Adrenal gland (tissue), 12 donors: Measurements from ENCODE around the gene HAPSTR1. TPM values are rescaled to one million over a fixed set of nuclear protein-coding genes. Genes with fewer than 3 reads are reported as not detected.
"Not testable (repeated sequence)": the region's sequence is repeated elsewhere in the genome, so short reads cannot be mapped to it uniquely, and the experiment has no call there.

Experiments
- DNase-seq, 7 donors: peaks; one replicate each; pipeline ENCODE4 v3.0.0-alpha.2; 2019 to 2020
- H3K27ac ChIP-seq, 5 donors: fragments of 200-600 bp; sonication (generic) in 4 of 5; 1 replicate in 3 of 5; 2 replicates in 2 of 5; pipeline versions ENCODE4 v1.5.1 to v1.8.0; 2016 to 2020; ENCODE audit warnings: mild to moderate bottlenecking in 1 of 5
- H3K27me3 ChIP-seq: fragments of 200-600 bp; 2 replicates; pipeline ENCODE4 v1.8.0; 2021
- H3K36me3 ChIP-seq, 2 donors: fragments of 200-600 bp; replicated peaks in 1 of 2; 1 replicate in 1 of 2; 2 replicates in 1 of 2; pipeline versions ENCODE4 v1.5.1 to v1.8.0; 2018 to 2022
- H3K4me1 ChIP-seq, 2 donors: fragments of 200-600 bp; replicated peaks in 1 of 2; 1 replicate in 1 of 2; 2 replicates in 1 of 2; pipeline versions ENCODE4 v1.5.1 to v1.8.0; 2018 to 2021
- H3K4me3 ChIP-seq, 4 donors: fragments of 200-600 bp; sonication (generic) in 3 of 4; one replicate each; pipeline ENCODE4 v1.5.1; 2016 to 2018
- H3K9me3 ChIP-seq, 3 donors: fragments of 200-600 bp; sonication (generic) in 1 of 3; replicated peaks in 1 of 3; 1 replicate in 2 of 3; 2 replicates in 1 of 3; pipeline versions ENCODE4 v1.5.1 to v1.8.0; 2016 to 2021
- CTCF ChIP-seq, 6 experiments: fragments of 450-650 bp in 4 of 6; fragments of 200-600 bp in 2 of 6; sonication (generic) in 1 of 6; IDR thresholded peaks; 1 replicate in 5 of 6; 2 replicates in 1 of 6; pipeline versions ENCODE4 v1.5.1 to v1.8.0; 2016 to 2021; ENCODE audit warnings: antibody characterized with exemption in 6 of 6, mild to moderate bottlenecking in 2 of 6, moderate library complexity in 1 of 6
- POLR2A ChIP-seq, 2 donors: fragments of 450-650 bp; IDR thresholded peaks; one replicate each; pipeline ENCODE4 v1.6.1; 2017; ENCODE audit warnings: antibody characterized with exemption in 2 of 2, mild to moderate bottlenecking in 2 of 2, moderate library complexity in 1 of 2
- WGBS, 4 donors: extraction: QIAGEN DNeasy Blood & Tissue Kit in 2 of 4; methylation state at CpG; one replicate each; pipeline versions ENCODE4 v1.1.5 to v1.1.7; 2013 to 2017; 5-methylcytosine and 5-hydroxymethylcytosine counted together
- intact Hi-C, 2 donors: fragments of 100-400 bp; cut with DNase I; formaldehyde crosslinking; loops; one replicate each; pipeline versions ENCODE4 v1.14.1 to v1.15.0; 2022 to 2023
- polyA plus RNA-seq, 3 donors: library from polyadenylated mRNA; stranded (reverse); fragments of 200-250 nt in 2 of 3; fragments of 350-450 nt in 1 of 3; fragmentation: Illumina TruSeq in 1 of 3; extraction: RNeasy Lipid Tissue Mini Kit (QIAGEN cat#74804) in 1 of 3; gene quantifications; one replicate each; pipeline ENCODE4 v1.2.3, GENCODE V29; 2013 to 2014
- total RNA-seq, 9 donors: library from RNA; depleted of rRNA in 4 of 9; stranded (reverse); fragments of >200 nt in 4 of 9; fragments of 120-200 nt in 1 of 9; fragmentation: NEBNext Ultra II Directional in 1 of 9; extraction: Animal tissue kit (Norgen Biotek cat#: 25700) in 1 of 9; gene quantifications; one replicate each; pipeline versions ENCODE4 v1.1.0 to v1.2.4, GENCODE V29; 2013 to 2023
- donor health status: healthy with polysubstance abuse.
- donor health status: Bipolar disorder and iron deficiency.
- donor health status: DM: yes; HTN: yes; CAD: no.
- donor health status: DM: no; HTN: no; CAD: no.
- donor health status: DM: no; HTN: no; CAD: no.
- donor health status: DM: yes; HTN: yes; CAD: no.

The HAPSTR1 gene
- total and polyA plus RNA-seq, 12 donors = 5.8 to 93.2 (median 60.1) TPM

GRCh38 chr16:9071377-9071776 lies 20.1 kb upstream of the HAPSTR1 start:
- TF ChIP-seq POLR2A (IDR thresholded peaks at IDR 0.05) (no peak), CTCF (IDR thresholded peaks at IDR 0.05) (no peak)
- Histone ChIP-seq H3K4me1 (no peaks in the 10 kb centered on the region), H3K4me3 (no peak overlapping the region), H3K36me3 (no peaks in the 10 kb centered on the region), H3K27ac (no peak overlapping the region), H3K9me3 (no peaks in the 10 kb centered on the region), H3K27me3 (no peaks in the 10 kb centered on the region)
- WGBS, 4 donors = 78 to 86% (median 82%) methylated on average over 9 of the region's 9 CpGs
- intact Hi-C loops = no loop called here
- no peak for DNase-seq

- WGBS, 4 donors = 62 to 65% (median 65%) methylated on average over 6 of the region's 6 CpGs
- no peak for DNase-seq
- H3K27me3 ChIP-seq = no peaks in the 10 kb centered on the region
- intact Hi-C loops = no loop called here
- no peak overlapping the region for H3K4me3 ChIP-seq
- TF ChIP-seq CTCF (IDR thresholded peaks at IDR 0.05) (no peak), POLR2A (IDR thresholded peaks at IDR 0.05) (no peak)
- no peak overlapping the region for H3K27ac ChIP-seq
- H3K4me1 ChIP-seq = peaks cover 9 to 11% of the 10 kb centered on the region in 2 donors
- H3K36me3 ChIP-seq = no peaks in the 10 kb centered on the region
- no peaks in the 10 kb centered on the region for H3K9me3 ChIP-seq
Observed at GRCh38 chr16:9072806-9073341, 18.6 kb upstream of the HAPSTR1 start.

- Histone ChIP-seq H3K9me3 (peaks cover 0 to 5% (median 0%) of the 10 kb centered on the region in 3 donors), H3K27ac (no peak overlapping the region), H3K27me3 (no peaks in the 10 kb centered on the region), H3K36me3 (no peaks in the 10 kb centered on the region), H3K4me1 (peaks cover 10 to 12% of the 10 kb centered on the region in 2 donors), H3K4me3 (no peak overlapping the region)
- intact Hi-C loops = no loop called here
- no peak for DNase-seq
- 83 to 89% (median 86%) methylated on average over 5 of the region's 5 CpGs for WGBS, 4 donors
- TF ChIP-seq POLR2A (IDR thresholded peaks at IDR 0.05) (no peak), CTCF (IDR thresholded peaks at IDR 0.05) (no peak)
Observed at GRCh38 chr16:9075299-9076071, 16.0 kb upstream of the HAPSTR1 start.

GRCh38 chr16:9077091-9077809 lies 14.2 kb upstream of the HAPSTR1 start:
- peak overlapping the region in 2 of 5 donors; percentile 35 to 44 for H3K27ac ChIP-seq
- intact Hi-C loops = no loop called here

GRCh38 chr16:9078467-9079429 lies 12.7 kb upstream of the HAPSTR1 start:
- 66 to 70% (median 67%) methylated on average over 8 of the region's 8 CpGs for WGBS, 4 donors
- H3K27ac ChIP-seq = peak overlapping the region in 2 of 5 donors; percentile 3 to 62
- H3K4me1 ChIP-seq = peaks cover 10 to 12% of the 10 kb centered on the region in 2 donors
- H3K9me3 ChIP-seq, H3K27me3 ChIP-seq, H3K36me3 ChIP-seq, intact Hi-C loops, H3K4me3 ChIP-seq: not testable (repeated sequence)
- peak in 2 of 7 donors; percentile 22 to 39 for DNase-seq

More at GRCh38 chr16:9077091-9077809, 14.2 kb upstream of the HAPSTR1 start:
- peaks cover 0 to 5% (median 0%) of the 10 kb centered on the region in 3 donors for H3K9me3 ChIP-seq
- peaks cover 10 to 12% of the 10 kb centered on the region in 2 donors for H3K4me1 ChIP-seq
- H3K4me3 ChIP-seq = no peak overlapping the region
- H3K36me3 ChIP-seq = no peaks in the 10 kb centered on the region
- no peaks in the 10 kb centered on the region for H3K27me3 ChIP-seq
- DNase-seq = peak; percentile 29 to 70 (median 58)
- TF ChIP-seq CTCF (IDR thresholded peaks at IDR 0.05) = no peak
- no peak for TF ChIP-seq POLR2A (IDR thresholded peaks at IDR 0.05)
- 39 to 49% (median 44%) methylated on average over 11 of the region's 11 CpGs for WGBS, 4 donors
